GM12891 (cell line): ENCODE measurements around the gene GABRB3.

Source experiments
- POLR2A ChIP-seq: IDR thresholded peaks from 2 replicates; pipeline ENCODE4 v1.6.1; 2011; ENCODE audit warnings: low read depth, low read length, control low read depth
- POLR2AphosphoS5 ChIP-seq: IDR thresholded peaks from 2 replicates; pipeline ENCODE4 v1.6.1; 2011; ENCODE audit warnings: low read depth, low read length, control low read depth
- SPI1 ChIP-seq: IDR thresholded peaks from 2 replicates; pipeline ENCODE4 v1.6.1; 2011; ENCODE audit warnings: low read depth, low read length, control low read depth

GRCh38 chr15:26682598-26683164 lies 90.2 kb downstream of the GABRB3 start:
- TF ChIP-seq POLR2A (no peak), POLR2AphosphoS5 (no peak), SPI1 (no peak)
